ENCODE measurements around the gene JMY.

DNA sequence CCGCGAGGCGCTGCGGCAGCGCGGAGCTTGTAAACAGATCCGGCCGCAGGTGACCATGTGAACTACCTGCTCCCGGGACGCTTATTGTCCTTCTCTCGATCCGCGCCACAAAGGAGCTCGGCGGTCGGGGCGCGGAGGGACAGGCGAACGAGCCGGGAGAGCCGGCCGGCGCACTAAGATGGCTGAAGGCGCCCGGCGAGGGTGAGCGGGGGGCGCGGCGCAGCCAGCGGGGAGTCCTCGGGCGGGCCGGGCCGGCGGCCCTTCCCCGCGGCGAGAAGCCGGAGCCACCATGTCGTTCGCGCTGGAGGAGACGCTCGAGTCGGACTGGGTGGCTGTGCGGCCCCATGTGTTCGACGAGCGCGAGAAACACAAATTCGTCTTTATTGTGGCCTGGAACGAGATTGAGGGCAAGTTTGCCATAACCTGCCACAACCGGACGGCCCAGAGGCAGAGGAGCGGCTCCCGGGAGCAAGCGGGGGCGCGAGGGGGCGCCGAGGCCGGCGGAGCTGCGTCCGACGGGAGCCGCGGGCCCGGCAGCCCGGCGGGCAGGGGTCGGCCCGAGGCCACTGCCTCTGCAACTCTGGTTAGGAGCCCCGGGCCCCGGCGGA lies 535 bp downstream of the JMY start:
- TF ChIP-seq POLR2A (IDR thresholded peaks at IDR 0.05; ENCODE audit: low read length) (no peak), GATA1 (IDR thresholded peaks at IDR 0.05; ENCODE audit: low read depth, low read length) (no peak)

Measured in erythroblast (primary cell).